ENCODE measurements around the gene TGFBR3L. TPM values are rescaled to one million over a fixed set of nuclear protein-coding genes. Genes with fewer than 3 reads are reported as not detected.

TGFBR3L gene
- total RNA-seq, 1 experiment from 2014 or later: 4.1 TPM

DNA sequence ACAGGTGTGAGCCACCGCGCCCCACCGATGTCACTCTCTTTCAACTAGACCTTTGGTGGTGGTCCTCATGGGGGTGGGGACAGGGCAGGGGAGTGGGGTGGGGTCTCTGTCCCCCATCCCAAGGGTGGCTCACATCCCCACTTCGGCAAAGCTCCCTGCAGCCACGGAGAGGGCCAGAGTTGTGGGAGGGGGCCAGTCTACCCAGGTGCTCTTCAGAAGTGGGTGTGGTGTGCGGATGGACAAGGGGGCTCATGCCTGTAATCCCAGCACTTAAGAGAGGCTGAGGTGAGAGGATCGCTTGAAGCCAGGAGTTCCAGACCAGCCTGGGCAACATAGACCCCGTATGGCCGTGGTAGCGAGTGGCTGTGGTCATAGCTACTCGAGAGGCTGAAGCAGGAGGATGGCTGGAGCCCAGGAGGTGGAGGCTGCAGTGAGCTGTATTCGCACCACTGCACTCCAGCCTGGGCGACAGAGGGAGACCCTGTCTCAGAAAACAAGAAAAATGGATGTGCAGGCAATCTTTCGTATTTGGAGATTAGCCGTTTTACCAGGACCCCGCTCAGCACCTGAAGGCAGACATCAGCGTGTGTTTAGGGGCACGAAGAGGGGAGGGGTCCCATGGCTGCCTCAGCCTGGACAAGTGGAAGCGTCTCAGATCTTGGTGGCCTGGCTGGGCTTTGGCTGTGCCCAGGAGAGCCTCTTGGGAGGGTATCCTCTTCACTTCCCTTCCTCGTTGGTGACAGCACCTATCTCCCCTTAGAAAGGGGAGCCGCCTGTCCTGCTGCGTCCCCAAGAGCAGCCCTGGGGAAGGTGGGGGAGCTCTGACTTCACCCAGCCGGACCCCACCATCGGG, 846 bp downstream of the TGFBR3L start:
- POLR2A ChIA-PET: interaction anchor here (0.6 to 1.5 kb wide), 5 partner anchors 8 to 58 kb away, joined by 3 to 10 read pairs (median 4); no protein-coding TSS in a partner anchor
- H3K27me3 Mint-ChIP-seq (ENCODE audit: low read depth): peaks cover 57% of the 10 kb centered on the region
- no peak overlapping the region for H3K27ac Mint-ChIP-seq
- no peak for TF ChIP-seq RORB (CRISPR knock-in tag; IDR thresholded peaks at IDR 0.05)
- TF ChIP-seq FOXJ3 (CRISPR knock-in tag; IDR thresholded peaks at IDR 0.05; ENCODE audit: borderline replicate concordance): no peak
- TF ChIP-seq ZNF423 (CRISPR knock-in tag; IDR thresholded peaks at IDR 0.05): no peak
- H3K4me1 Mint-ChIP-seq: peaks cover 8% of the 10 kb centered on the region
- peaks cover 11% of the 10 kb centered on the region for H3K36me3 Mint-ChIP-seq
- peak overlapping the region; percentile 58 for H3K4me3 Mint-ChIP-seq
- no peaks in the 10 kb centered on the region for H3K9me3 Mint-ChIP-seq
- ATAC-seq (no peak), DNase-seq (ENCODE audit: low spot score) (no peak)
- CTCF ChIA-PET: interaction anchor here (0.6 to 7.2 kb wide), 10 partner anchors 8 to 84 kb away, joined by 5 to 70 read pairs (median 11); partner anchors contain the start of genes EVI5L, LRRC8E and MAP2K7

- no peak overlapping the region for H3K27ac Mint-ChIP-seq
- H3K9me3 Mint-ChIP-seq: no peaks in the 10 kb centered on the region
- H3K36me3 Mint-ChIP-seq: peaks cover 5% of the 10 kb centered on the region
- H3K4me3 Mint-ChIP-seq: peak overlapping the region; percentile 77
- ATAC-seq (peak; percentile 4; the same call in 1 of the 2 replicates), DNase-seq (ENCODE audit: low spot score) (peak; percentile 60)
- peaks cover 57% of the 10 kb centered on the region for H3K27me3 Mint-ChIP-seq (ENCODE audit: low read depth)
- peaks cover 8% of the 10 kb centered on the region for H3K4me1 Mint-ChIP-seq
- ChIA-PET CTCF (interaction anchor here (0.5 to 7.2 kb wide), 17 partner anchors 9 to 235 kb away, joined by 3 to 70 read pairs (median 6); partner anchors contain the start of genes EVI5L, LRRC8E, MAP2K7 and TRAPPC5), POLR2A (interaction anchor here (0.6 to 1.5 kb wide), 4 partner anchors 8 to 59 kb away, joined by 3 to 10 read pairs (median 4); no protein-coding TSS in a partner anchor)
- TF ChIP-seq, protein P1, sequence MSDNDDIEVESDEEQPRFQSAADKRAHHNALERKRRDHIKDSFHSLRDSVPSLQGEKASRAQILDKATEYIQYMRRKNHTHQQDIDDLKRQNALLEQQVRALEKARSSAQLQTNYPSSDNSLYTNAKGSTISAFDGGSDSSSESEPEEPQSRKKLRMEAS (CRISPR knock-in tag; IDR thresholded peaks at IDR 0.05): peak; percentile 17; the same call in 1 of the 2 replicates
- TF ChIP-seq ZSCAN18 (CRISPR knock-in tag; IDR thresholded peaks at IDR 0.05) (no peak), CREM (CRISPR knock-in tag; IDR thresholded peaks at IDR 0.05) (peak; percentile 71; the same call in 1 of the 2 replicates), PRRX2 (CRISPR knock-in tag; IDR thresholded peaks at IDR 0.05) (no peak), USF2 (CRISPR knock-in tag; IDR thresholded peaks at IDR 0.05) (no peak), FOXK1 (CRISPR knock-in tag; IDR thresholded peaks at IDR 0.05) (peak; percentile 39; the same call in 1 of the 2 replicates), HMGXB4 (CRISPR knock-in tag; IDR thresholded peaks at IDR 0.05) (peak; percentile 58; the same call in 1 of the 2 replicates), FOXP1 (CRISPR knock-in tag; IDR thresholded peaks at IDR 0.05; ENCODE audit: borderline replicate concordance) (0 out of 2 replicates have a peak, but pooled peaks have one; percentile 2), RELA (CRISPR knock-in tag; IDR thresholded peaks at IDR 0.05; ENCODE audit: borderline replicate concordance) (0 out of 2 replicates have a peak, but pooled peaks have one; percentile 46), TEAD1 (CRISPR knock-in tag; IDR thresholded peaks at IDR 0.05) (0 out of 2 replicates have a peak, but pooled peaks have one; percentile 27), ZNF121 (CRISPR knock-in tag; IDR thresholded peaks at IDR 0.05) (no peak), CBFB (CRISPR knock-in tag; IDR thresholded peaks at IDR 0.05; ENCODE audit: low read depth) (no peak), ESRRA (CRISPR knock-in tag; IDR thresholded peaks at IDR 0.05; ENCODE audit: borderline replicate concordance) (no peak; the same call in 1 of the 2 replicates)
- TF ChIP-seq, protein P2, sequence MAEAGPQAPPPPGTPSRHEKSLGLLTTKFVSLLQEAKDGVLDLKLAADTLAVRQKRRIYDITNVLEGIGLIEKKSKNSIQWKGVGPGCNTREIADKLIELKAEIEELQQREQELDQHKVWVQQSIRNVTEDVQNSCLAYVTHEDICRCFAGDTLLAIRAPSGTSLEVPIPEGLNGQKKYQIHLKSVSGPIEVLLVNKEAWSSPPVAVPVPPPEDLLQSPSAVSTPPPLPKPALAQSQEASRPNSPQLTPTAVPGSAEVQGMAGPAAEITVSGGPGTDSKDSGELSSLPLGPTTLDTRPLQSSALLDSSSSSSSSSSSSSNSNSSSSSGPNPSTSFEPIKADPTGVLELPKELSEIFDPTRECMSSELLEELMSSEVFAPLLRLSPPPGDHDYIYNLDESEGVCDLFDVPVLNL (CRISPR knock-in tag; IDR thresholded peaks at IDR 0.05; ENCODE audit: borderline replicate concordance, low read depth): peak; percentile 56; the same call in 1 of the 2 replicates
- TF ChIP-seq, protein P3, sequence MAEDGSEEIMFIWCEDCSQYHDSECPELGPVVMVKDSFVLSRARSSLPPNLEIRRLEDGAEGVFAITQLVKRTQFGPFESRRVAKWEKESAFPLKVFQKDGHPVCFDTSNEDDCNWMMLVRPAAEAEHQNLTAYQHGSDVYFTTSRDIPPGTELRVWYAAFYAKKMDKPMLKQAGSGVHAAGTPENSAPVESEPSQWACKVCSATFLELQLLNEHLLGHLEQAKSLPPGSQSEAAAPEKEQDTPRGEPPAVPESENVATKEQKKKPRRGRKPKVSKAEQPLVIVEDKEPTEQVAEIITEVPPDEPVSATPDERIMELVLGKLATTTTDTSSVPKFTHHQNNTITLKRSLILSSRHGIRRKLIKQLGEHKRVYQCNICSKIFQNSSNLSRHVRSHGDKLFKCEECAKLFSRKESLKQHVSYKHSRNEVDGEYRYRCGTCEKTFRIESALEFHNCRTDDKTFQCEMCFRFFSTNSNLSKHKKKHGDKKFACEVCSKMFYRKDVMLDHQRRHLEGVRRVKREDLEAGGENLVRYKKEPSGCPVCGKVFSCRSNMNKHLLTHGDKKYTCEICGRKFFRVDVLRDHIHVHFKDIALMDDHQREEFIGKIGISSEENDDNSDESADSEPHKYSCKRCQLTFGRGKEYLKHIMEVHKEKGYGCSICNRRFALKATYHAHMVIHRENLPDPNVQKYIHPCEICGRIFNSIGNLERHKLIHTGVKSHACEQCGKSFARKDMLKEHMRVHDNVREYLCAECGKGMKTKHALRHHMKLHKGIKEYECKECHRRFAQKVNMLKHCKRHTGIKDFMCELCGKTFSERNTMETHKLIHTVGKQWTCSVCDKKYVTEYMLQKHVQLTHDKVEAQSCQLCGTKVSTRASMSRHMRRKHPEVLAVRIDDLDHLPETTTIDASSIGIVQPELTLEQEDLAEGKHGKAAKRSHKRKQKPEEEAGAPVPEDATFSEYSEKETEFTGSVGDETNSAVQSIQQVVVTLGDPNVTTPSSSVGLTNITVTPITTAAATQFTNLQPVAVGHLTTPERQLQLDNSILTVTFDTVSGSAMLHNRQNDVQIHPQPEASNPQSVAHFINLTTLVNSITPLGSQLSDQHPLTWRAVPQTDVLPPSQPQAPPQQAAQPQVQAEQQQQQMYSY (CRISPR knock-in tag; IDR thresholded peaks at IDR 0.05): no peak
- TF ChIP-seq, protein P4, sequence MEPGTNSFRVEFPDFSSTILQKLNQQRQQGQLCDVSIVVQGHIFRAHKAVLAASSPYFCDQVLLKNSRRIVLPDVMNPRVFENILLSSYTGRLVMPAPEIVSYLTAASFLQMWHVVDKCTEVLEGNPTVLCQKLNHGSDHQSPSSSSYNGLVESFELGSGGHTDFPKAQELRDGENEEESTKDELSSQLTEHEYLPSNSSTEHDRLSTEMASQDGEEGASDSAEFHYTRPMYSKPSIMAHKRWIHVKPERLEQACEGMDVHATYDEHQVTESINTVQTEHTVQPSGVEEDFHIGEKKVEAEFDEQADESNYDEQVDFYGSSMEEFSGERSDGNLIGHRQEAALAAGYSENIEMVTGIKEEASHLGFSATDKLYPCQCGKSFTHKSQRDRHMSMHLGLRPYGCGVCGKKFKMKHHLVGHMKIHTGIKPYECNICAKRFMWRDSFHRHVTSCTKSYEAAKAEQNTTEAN (CRISPR knock-in tag; IDR thresholded peaks at IDR 0.05): 0 out of 2 replicates have a peak, but pooled peaks have one; percentile 24
Observed at GRCh38 chr19:7916103-7916954, 1.7 kb downstream of the TGFBR3L start.
